Measurements from ENCODE around the gene AACS. TPM values are rescaled to one million over a fixed set of nuclear protein-coding genes. Genes with fewer than 3 reads are reported as not detected.
"Not testable (repeated sequence)": the region's sequence is repeated elsewhere in the genome, so short reads cannot be mapped to it uniquely, and the experiment has no call there.

The AACS gene
- polyA plus RNA-seq, 1 donor from 2014 or later: 33.2 TPM

GRCh38 chr12:125070661-125071390, 5.6 kb downstream of the AACS start:
- H3K9me2 ChIP-seq (ENCODE audit: insufficient read depth, low read length): no peaks in the 10 kb centered on the region
- H3K36me3 ChIP-seq (ENCODE audit: insufficient read depth, low read length): no peaks in the 10 kb centered on the region
- no peak overlapping the region for H3K27ac ChIP-seq (ENCODE audit: low read length)

GRCh38 chr12:125071456-125071855, 6.2 kb downstream of the AACS start:
- Histone ChIP-seq H2AFZ (ENCODE audit: low read depth, low read length) (no peak overlapping the region), H3K27ac (ENCODE audit: low read length) (no peak overlapping the region), H3K9me3 (ENCODE audit: low read length) (no peaks in the 10 kb centered on the region), H3K9me2 (ENCODE audit: insufficient read depth, low read length) (no peaks in the 10 kb centered on the region), H3K4me3 (ENCODE audit: low read length) (no peak overlapping the region), H3F3A (ENCODE audit: insufficient read depth, low read length, poor library complexity, severe bottlenecking) (no peaks in the 10 kb centered on the region), H3K36me3 (ENCODE audit: insufficient read depth, low read length) (no peaks in the 10 kb centered on the region), H3K4me2 (ENCODE audit: low read length) (no peak overlapping the region), H3K79me2 (replicated peaks; ENCODE audit: insufficient read depth, low read length) (peaks cover 4% of the 10 kb centered on the region), H3K27me3 (ENCODE audit: insufficient read depth, low read depth, low read length) (no peaks in the 10 kb centered on the region), H3K9ac (ENCODE audit: low read length) (no peak overlapping the region), H4K20me1 (ENCODE audit: insufficient read depth) (no peaks in the 10 kb centered on the region)
- TF ChIP-seq EP300 (conservative IDR thresholded peaks at IDR 0.05; ENCODE audit: poor library complexity, severe bottlenecking) (no peak), POLR2AphosphoS5 (IDR thresholded peaks at IDR 0.05) (no peak), EZH2 (IDR thresholded peaks at IDR 0.05; ENCODE audit: borderline replicate concordance, insufficient read depth, low read length, poor library complexity, severe bottlenecking) (no peak)

More at GRCh38 chr12:125070661-125071390, 5.6 kb downstream of the AACS start:
- no peak overlapping the region for H3K9ac ChIP-seq (ENCODE audit: low read length)
- H3K4me3 ChIP-seq (ENCODE audit: low read length): no peak overlapping the region
- peaks cover 9% of the 10 kb centered on the region for H3K79me2 ChIP-seq (replicated peaks; ENCODE audit: insufficient read depth, low read length)
- TF ChIP-seq POLR2AphosphoS5 (IDR thresholded peaks at IDR 0.05) (no peak), EZH2 (IDR thresholded peaks at IDR 0.05; ENCODE audit: borderline replicate concordance, insufficient read depth, low read length, poor library complexity, severe bottlenecking) (no peak), SMC3 (conservative IDR thresholded peaks at IDR 0.05; ENCODE audit: poor library complexity) (no peak), REST (IDR thresholded peaks at IDR 0.05; ENCODE audit: borderline replicate concordance) (no peak)
- H4K20me1 ChIP-seq (ENCODE audit: insufficient read depth): no peaks in the 10 kb centered on the region
- no peak overlapping the region for H3K4me2 ChIP-seq (ENCODE audit: low read length)
- H2AFZ ChIP-seq (ENCODE audit: low read depth, low read length): no peak overlapping the region
- no peaks in the 10 kb centered on the region for H3F3A ChIP-seq (ENCODE audit: insufficient read depth, low read length, poor library complexity, severe bottlenecking)
- H3K9me3 ChIP-seq (ENCODE audit: low read length): no peaks in the 10 kb centered on the region
- no peaks in the 10 kb centered on the region for H3K27me3 ChIP-seq (ENCODE audit: insufficient read depth, low read depth, low read length)

- no peaks in the 10 kb centered on the region for H3K9me3 ChIP-seq (ENCODE audit: low read length)
- no peak overlapping the region for H3K4me3 ChIP-seq (ENCODE audit: low read length)
- H3K9ac ChIP-seq (ENCODE audit: low read length): no peak overlapping the region
- no peaks in the 10 kb centered on the region for H3K27me3 ChIP-seq (ENCODE audit: insufficient read depth, low read depth, low read length)
- no peak overlapping the region for H2AFZ ChIP-seq (ENCODE audit: low read depth, low read length)
- no peaks in the 10 kb centered on the region for H4K20me1 ChIP-seq (ENCODE audit: insufficient read depth)
- H3K9me2 ChIP-seq (ENCODE audit: insufficient read depth, low read length): no peaks in the 10 kb centered on the region
- no peaks in the 10 kb centered on the region for H3K36me3 ChIP-seq (ENCODE audit: insufficient read depth, low read length)
- H3K27ac ChIP-seq (ENCODE audit: low read length): no peak overlapping the region
- no peaks in the 10 kb centered on the region for H3K79me2 ChIP-seq (replicated peaks; ENCODE audit: insufficient read depth, low read length)
- TF ChIP-seq CTCF (IDR thresholded peaks at IDR 0.05; ENCODE audit: poor library complexity, severe bottlenecking) (no peak), SMC3 (conservative IDR thresholded peaks at IDR 0.05; ENCODE audit: poor library complexity) (no peak), EZH2 (IDR thresholded peaks at IDR 0.05; ENCODE audit: borderline replicate concordance, insufficient read depth, low read length, poor library complexity, severe bottlenecking) (no peak), RAD21 (conservative IDR thresholded peaks at IDR 0.05) (no peak)
- no peaks in the 10 kb centered on the region for H3F3A ChIP-seq (ENCODE audit: insufficient read depth, low read length, poor library complexity, severe bottlenecking)
- no peak overlapping the region for H3K4me2 ChIP-seq (ENCODE audit: low read length)
Observed at GRCh38 chr12:125072496-125072895, 7.3 kb downstream of the AACS start.

- not testable (repeated sequence) for H3K27ac ChIP-seq (ENCODE audit: low read length); H4K20me1 ChIP-seq (ENCODE audit: insufficient read depth); H3K36me3 ChIP-seq (ENCODE audit: insufficient read depth, low read length)
Observed at GRCh38 chr12:125074294-125074693, 9.1 kb downstream of the AACS start.

More at GRCh38 chr12:125074294-125074693, 9.1 kb downstream of the AACS start:
- H3K9me2 ChIP-seq (ENCODE audit: insufficient read depth, low read length); H3K79me2 ChIP-seq (replicated peaks; ENCODE audit: insufficient read depth, low read length); H3K4me2 ChIP-seq (ENCODE audit: low read length); H3F3A ChIP-seq (ENCODE audit: insufficient read depth, low read length, poor library complexity, severe bottlenecking); H3K27me3 ChIP-seq (ENCODE audit: insufficient read depth, low read depth, low read length); H3K9me3 ChIP-seq (ENCODE audit: low read length); H2AFZ ChIP-seq (ENCODE audit: low read depth, low read length); H3K4me3 ChIP-seq (ENCODE audit: low read length); H3K9ac ChIP-seq (ENCODE audit: low read length): not testable (repeated sequence)
